GM23338 (cell line): ENCODE data around the gene EIF4G3.

ENCODE experiments used
- CTCF ChIP-seq, 2 experiments: fragments of 200-600 bp in 1 of 2; sonication (generic) in 1 of 2; conservative IDR thresholded peaks; 2 replicates each; pipeline versions ENCODE4 v1.5.1 to v1.6.1; 2016 to 2017; ENCODE audit warnings: antibody characterized with exemption in 2 of 2, low read depth in 2 of 2, mild to moderate bottlenecking in 2 of 2, moderate library complexity in 1 of 2
- EZH2phosphoT487 ChIP-seq: fragments of 200-600 bp; sonication (generic); IDR thresholded peaks from one replicate; pipeline ENCODE4 v1.8.1; 2018; ENCODE audit warnings: antibody characterized with exemption; ENCODE audit not compliant: unreplicated experiment
- POLR2AphosphoS5 ChIP-seq: IDR thresholded peaks from 2 replicates; pipeline ENCODE4 v1.6.1; 2016; ENCODE audit warnings: antibody characterized with exemption, low read depth
- REST ChIP-seq: IDR thresholded peaks from one replicate; pipeline ENCODE4 v1.6.1; 2018; ENCODE audit warnings: antibody characterized with exemption; ENCODE audit not compliant: unreplicated experiment
- ZNF331 ChIP-seq: fragments of 250-450 bp; sonication (Bioruptor Pico); IDR thresholded peaks from 2 replicates; pipeline ENCODE4 v1.5.0; 2020; ENCODE audit warnings: low read depth, mild to moderate bottlenecking, moderate library complexity

DNA sequence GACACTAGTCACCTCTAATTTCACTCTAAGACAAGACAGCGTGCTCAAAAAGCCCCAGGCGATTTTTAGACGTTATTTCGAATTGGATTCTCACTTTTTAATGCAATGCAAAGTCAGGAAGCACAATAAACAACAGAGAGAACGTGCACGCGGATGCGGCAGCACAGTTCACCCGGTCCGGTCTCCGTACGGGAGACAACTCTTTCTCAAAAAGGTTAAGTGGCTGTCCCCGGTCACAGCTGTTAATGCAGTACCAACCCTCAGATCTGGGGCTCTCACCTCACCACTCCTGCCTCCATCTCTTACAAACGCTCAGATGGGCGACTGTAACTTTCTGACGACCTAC lies 390.8 kb downstream of the EIF4G3 start:
- no peak for TF ChIP-seq CTCF (conservative IDR thresholded peaks at IDR 0.05; ENCODE audit: low read depth in 2 of 2)
- no peak for TF ChIP-seq POLR2AphosphoS5
- no peak for TF ChIP-seq EZH2phosphoT487
- TF ChIP-seq REST = no peak
- no peak for TF ChIP-seq ZNF331 (CRISPR knock-in tag)
